GM12878 (cell line): ENCODE results near the gene AGGF1.

Source experiments
- EZH2 ChIP-seq: IDR thresholded peaks from 2 replicates; pipeline ENCODE4 v1.6.1; 2012; ENCODE audit warnings: low read depth, mild to moderate bottlenecking, control low read depth, inconsistent platforms, low read length, borderline replicate concordance; ENCODE audit not compliant: control insufficient read depth
- HDGF ChIP-seq: fragments of 450-650 bp; IDR thresholded peaks from 2 replicates; pipeline ENCODE4 v1.6.1; 2016; ENCODE audit warnings: antibody characterized with exemption
- POLR2AphosphoS5 ChIP-seq: IDR thresholded peaks from 2 replicates; pipeline ENCODE4 v1.6.1; 2011; ENCODE audit warnings: mild to moderate bottlenecking, low read length, inconsistent platforms
- RELA ChIP-seq: fragments of 450-650 bp; IDR thresholded peaks from 2 replicates; pipeline ENCODE4 v1.8.0; 2014; ENCODE audit warnings: borderline replicate concordance; ENCODE audit not compliant: partially characterized antibody
- SIN3A ChIP-seq: IDR thresholded peaks from 2 replicates; pipeline ENCODE4 v1.6.1; 2012; ENCODE audit warnings: low read depth, low read length, improper control_type of control experiment
- TAF1 ChIP-seq: IDR thresholded peaks from 2 replicates; pipeline ENCODE4 v1.6.1; 2011; ENCODE audit warnings: mild to moderate bottlenecking, low read depth, low read length, borderline replicate concordance
- TBL1XR1 ChIP-seq: IDR thresholded peaks from 2 replicates; pipeline ENCODE4 v1.6.1; 2012; ENCODE audit warnings: low read depth, low read length, improper control_type of control experiment
- YY1 ChIP-seq: IDR thresholded peaks from 2 replicates; pipeline ENCODE4 v1.6.1; 2011; ENCODE audit warnings: low read depth, mild to moderate bottlenecking, low read length
- TF ChIP-seq, protein P1 (sequence below): IDR thresholded peaks from 2 replicates; pipeline ENCODE4 v1.6.1; 2012; ENCODE audit warnings: mild to moderate bottlenecking, low read depth, low read length
- TF ChIP-seq, protein P2 (sequence below), 3 experiments: IDR thresholded peaks in 2 of 3; conservative IDR thresholded peaks in 1 of 3; 2 replicates each; pipeline ENCODE4 v1.5.1; 2011; ENCODE audit warnings: low read depth in 3 of 3, low read length in 3 of 3, mild to moderate bottlenecking in 3 of 3, control low read depth in 2 of 3, moderate library complexity in 2 of 3, inconsistent platforms in 1 of 3, mixed read lengths in 1 of 3; ENCODE audit not compliant: control insufficient read depth in 2 of 3, insufficient read depth in 1 of 3; ENCODE audit errors: extremely low read depth in 1 of 3
- TF ChIP-seq, protein P3 (sequence below): fragments of 450-650 bp; IDR thresholded peaks from 2 replicates; pipeline ENCODE4 v1.6.1; 2018; ENCODE audit warnings: mild to moderate bottlenecking, low read depth, moderate library complexity; ENCODE audit not compliant: partially characterized antibody
- TF ChIP-seq, protein P4 (sequence below): fragments of 450-650 bp; IDR thresholded peaks from 2 replicates; pipeline ENCODE4 v1.6.1; 2016; ENCODE audit warnings: mild to moderate bottlenecking

DNA sequence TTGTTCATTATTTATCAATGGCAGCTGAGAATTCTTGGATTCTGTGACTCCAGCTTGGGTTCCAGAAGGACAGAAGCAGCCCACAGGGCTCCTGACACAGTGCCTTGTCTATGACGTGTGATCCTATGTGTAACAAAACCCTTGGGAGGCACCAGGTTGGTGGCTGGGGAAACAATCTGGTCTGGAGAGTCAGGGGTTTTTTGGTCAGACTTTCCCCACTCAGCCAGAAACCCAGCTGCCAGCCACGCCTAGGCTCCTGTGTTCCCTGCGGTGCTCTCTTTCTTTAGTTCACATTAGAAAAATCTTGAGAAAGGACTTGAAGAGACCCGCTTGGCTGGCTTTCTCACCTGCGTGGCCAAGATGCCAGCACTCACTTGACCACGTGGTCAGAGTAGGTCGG is 72.3 kb downstream of the AGGF1 start:
- TF ChIP-seq YY1 = no peak
- TF ChIP-seq, protein P1, sequence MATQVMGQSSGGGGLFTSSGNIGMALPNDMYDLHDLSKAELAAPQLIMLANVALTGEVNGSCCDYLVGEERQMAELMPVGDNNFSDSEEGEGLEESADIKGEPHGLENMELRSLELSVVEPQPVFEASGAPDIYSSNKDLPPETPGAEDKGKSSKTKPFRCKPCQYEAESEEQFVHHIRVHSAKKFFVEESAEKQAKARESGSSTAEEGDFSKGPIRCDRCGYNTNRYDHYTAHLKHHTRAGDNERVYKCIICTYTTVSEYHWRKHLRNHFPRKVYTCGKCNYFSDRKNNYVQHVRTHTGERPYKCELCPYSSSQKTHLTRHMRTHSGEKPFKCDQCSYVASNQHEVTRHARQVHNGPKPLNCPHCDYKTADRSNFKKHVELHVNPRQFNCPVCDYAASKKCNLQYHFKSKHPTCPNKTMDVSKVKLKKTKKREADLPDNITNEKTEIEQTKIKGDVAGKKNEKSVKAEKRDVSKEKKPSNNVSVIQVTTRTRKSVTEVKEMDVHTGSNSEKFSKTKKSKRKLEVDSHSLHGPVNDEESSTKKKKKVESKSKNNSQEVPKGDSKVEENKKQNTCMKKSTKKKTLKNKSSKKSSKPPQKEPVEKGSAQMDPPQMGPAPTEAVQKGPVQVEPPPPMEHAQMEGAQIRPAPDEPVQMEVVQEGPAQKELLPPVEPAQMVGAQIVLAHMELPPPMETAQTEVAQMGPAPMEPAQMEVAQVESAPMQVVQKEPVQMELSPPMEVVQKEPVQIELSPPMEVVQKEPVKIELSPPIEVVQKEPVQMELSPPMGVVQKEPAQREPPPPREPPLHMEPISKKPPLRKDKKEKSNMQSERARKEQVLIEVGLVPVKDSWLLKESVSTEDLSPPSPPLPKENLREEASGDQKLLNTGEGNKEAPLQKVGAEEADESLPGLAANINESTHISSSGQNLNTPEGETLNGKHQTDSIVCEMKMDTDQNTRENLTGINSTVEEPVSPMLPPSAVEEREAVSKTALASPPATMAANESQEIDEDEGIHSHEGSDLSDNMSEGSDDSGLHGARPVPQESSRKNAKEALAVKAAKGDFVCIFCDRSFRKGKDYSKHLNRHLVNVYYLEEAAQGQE = no peak
- no peak for TF ChIP-seq EZH2
- TF ChIP-seq, protein P2, sequence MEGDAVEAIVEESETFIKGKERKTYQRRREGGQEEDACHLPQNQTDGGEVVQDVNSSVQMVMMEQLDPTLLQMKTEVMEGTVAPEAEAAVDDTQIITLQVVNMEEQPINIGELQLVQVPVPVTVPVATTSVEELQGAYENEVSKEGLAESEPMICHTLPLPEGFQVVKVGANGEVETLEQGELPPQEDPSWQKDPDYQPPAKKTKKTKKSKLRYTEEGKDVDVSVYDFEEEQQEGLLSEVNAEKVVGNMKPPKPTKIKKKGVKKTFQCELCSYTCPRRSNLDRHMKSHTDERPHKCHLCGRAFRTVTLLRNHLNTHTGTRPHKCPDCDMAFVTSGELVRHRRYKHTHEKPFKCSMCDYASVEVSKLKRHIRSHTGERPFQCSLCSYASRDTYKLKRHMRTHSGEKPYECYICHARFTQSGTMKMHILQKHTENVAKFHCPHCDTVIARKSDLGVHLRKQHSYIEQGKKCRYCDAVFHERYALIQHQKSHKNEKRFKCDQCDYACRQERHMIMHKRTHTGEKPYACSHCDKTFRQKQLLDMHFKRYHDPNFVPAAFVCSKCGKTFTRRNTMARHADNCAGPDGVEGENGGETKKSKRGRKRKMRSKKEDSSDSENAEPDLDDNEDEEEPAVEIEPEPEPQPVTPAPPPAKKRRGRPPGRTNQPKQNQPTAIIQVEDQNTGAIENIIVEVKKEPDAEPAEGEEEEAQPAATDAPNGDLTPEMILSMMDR (IDR thresholded peaks at IDR 0.05 in 2 of 3, conservative IDR thresholded peaks at IDR 0.05 in 1 of 3; ENCODE audit: control insufficient read depth in 2 of 3, extremely low read depth in 1 of 3, insufficient read depth in 1 of 3, low read depth in 3 of 3, low read length in 3 of 3) = no peak
- TF ChIP-seq SIN3A = no peak
- TF ChIP-seq, protein P3, sequence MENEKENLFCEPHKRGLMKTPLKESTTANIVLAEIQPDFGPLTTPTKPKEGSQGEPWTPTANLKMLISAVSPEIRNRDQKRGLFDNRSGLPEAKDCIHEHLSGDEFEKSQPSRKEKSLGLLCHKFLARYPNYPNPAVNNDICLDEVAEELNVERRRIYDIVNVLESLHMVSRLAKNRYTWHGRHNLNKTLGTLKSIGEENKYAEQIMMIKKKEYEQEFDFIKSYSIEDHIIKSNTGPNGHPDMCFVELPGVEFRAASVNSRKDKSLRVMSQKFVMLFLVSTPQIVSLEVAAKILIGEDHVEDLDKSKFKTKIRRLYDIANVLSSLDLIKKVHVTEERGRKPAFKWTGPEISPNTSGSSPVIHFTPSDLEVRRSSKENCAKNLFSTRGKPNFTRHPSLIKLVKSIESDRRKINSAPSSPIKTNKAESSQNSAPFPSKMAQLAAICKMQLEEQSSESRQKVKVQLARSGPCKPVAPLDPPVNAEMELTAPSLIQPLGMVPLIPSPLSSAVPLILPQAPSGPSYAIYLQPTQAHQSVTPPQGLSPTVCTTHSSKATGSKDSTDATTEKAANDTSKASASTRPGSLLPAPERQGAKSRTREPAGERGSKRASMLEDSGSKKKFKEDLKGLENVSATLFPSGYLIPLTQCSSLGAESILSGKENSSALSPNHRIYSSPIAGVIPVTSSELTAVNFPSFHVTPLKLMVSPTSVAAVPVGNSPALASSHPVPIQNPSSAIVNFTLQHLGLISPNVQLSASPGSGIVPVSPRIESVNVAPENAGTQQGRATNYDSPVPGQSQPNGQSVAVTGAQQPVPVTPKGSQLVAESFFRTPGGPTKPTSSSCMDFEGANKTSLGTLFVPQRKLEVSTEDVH = no peak
- no peak for TF ChIP-seq HDGF
- TF ChIP-seq TBL1XR1 = no peak
- no peak for TF ChIP-seq POLR2AphosphoS5
- no peak for TF ChIP-seq RELA
- TF ChIP-seq TAF1 = no peak
- TF ChIP-seq, protein P4, sequence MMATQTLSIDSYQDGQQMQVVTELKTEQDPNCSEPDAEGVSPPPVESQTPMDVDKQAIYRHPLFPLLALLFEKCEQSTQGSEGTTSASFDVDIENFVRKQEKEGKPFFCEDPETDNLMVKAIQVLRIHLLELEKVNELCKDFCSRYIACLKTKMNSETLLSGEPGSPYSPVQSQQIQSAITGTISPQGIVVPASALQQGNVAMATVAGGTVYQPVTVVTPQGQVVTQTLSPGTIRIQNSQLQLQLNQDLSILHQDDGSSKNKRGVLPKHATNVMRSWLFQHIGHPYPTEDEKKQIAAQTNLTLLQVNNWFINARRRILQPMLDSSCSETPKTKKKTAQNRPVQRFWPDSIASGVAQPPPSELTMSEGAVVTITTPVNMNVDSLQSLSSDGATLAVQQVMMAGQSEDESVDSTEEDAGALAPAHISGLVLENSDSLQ = no peak
